SH-SY5Y (cell line): ENCODE data around the gene CRYGA.

Experiments
- GATA2 ChIP-seq: IDR thresholded peaks from 2 replicates; pipeline ENCODE4 v1.6.1; 2011; ENCODE audit warnings: mild to moderate bottlenecking, low read depth, low read length
- GATA3 ChIP-seq: IDR thresholded peaks from 2 replicates; pipeline ENCODE4 v1.6.1; 2011; ENCODE audit warnings: low read depth, mild to moderate bottlenecking, low read length, moderate library complexity

GRCh38 chr2:208164951-208165755, 1.8 kb upstream of the CRYGA start:
- no peak for TF ChIP-seq GATA2
- TF ChIP-seq GATA3, result no peak
